Neural cell (in vitro differentiated cells): Measurements from ENCODE around the gene CH25H. TPM values are rescaled to one million over a fixed set of nuclear protein-coding genes. Genes with fewer than 3 reads are reported as not detected.

ENCODE experiments used
- H2AFZ ChIP-seq: fragments of 200-600, 300-800 bp; sonication (generic), shearing (Covaris generic); 2 replicates; pipeline ENCODE4 v1.6.0; 2014; ENCODE audit warnings: low read depth, mild to moderate bottlenecking, antibody characterized with exemption, low read length, moderate library complexity
- H3F3A ChIP-seq: fragments of 200-600 bp; shearing (Covaris generic); 2 replicates; pipeline ENCODE4 v1.6.1; 2016; ENCODE audit warnings: mild to moderate bottlenecking, moderate library complexity, mixed read lengths, antibody characterized with exemption, low read length; ENCODE audit not compliant: insufficient read depth, poor library complexity, severe bottlenecking
- H3K27ac ChIP-seq: fragments of 200-600, 300-800 bp; sonication (generic), shearing (Covaris generic); 2 replicates; pipeline ENCODE4 v1.5.1; 2014; ENCODE audit warnings: mild to moderate bottlenecking, low read length, moderate library complexity
- H3K27me3 ChIP-seq: fragments of 300-800, 200-600 bp; sonication (generic), shearing (Covaris generic); 2 replicates; pipeline ENCODE4 v1.6.0; 2014; ENCODE audit warnings: mild to moderate bottlenecking, low read depth, low read length, moderate library complexity; ENCODE audit not compliant: insufficient read depth
- H3K36me3 ChIP-seq: fragments of 300-800, 200-600 bp; sonication (generic), shearing (Covaris generic); 2 replicates; pipeline ENCODE4 v1.5.1; 2014; ENCODE audit warnings: mild to moderate bottlenecking, antibody characterized with exemption, low read length, moderate library complexity; ENCODE audit not compliant: insufficient read depth
- H3K4me2 ChIP-seq: fragments of 300-800, 200-600 bp; sonication (generic), shearing (Covaris generic); 2 replicates; pipeline ENCODE4 v1.6.0; 2014; ENCODE audit warnings: mild to moderate bottlenecking, low read length
- H3K4me3 ChIP-seq: fragments of 300-800, 200-600 bp; sonication (generic), shearing (Covaris generic); 2 replicates; pipeline ENCODE4 v1.5.1; 2014; ENCODE audit warnings: mild to moderate bottlenecking, low read length, moderate library complexity
- H3K79me2 ChIP-seq: fragments of 200-600 bp; shearing (Covaris generic); replicated peaks from 2 replicates; pipeline ENCODE4 v1.6.0; 2014; ENCODE audit warnings: mild to moderate bottlenecking, low read length, moderate library complexity; ENCODE audit not compliant: insufficient read depth
- H3K9ac ChIP-seq: fragments of 300-800, 200-600 bp; sonication (generic), shearing (Covaris generic); 2 replicates; pipeline ENCODE4 v1.6.1; 2016; ENCODE audit warnings: mild to moderate bottlenecking, low read length, mixed read lengths
- H3K9me2 ChIP-seq: fragments of 200-600 bp; shearing (Covaris generic); 2 replicates; pipeline ENCODE4 v1.6.1; 2016; ENCODE audit warnings: mild to moderate bottlenecking, low read length, mixed read lengths; ENCODE audit not compliant: insufficient read depth
- H3K9me3 ChIP-seq: fragments of 200-600, 300-800 bp; sonication (generic), shearing (Covaris generic); 2 replicates; pipeline ENCODE4 v1.6.1; 2016; ENCODE audit warnings: mild to moderate bottlenecking, mixed run types, low read length, moderate library complexity, mixed read lengths
- H4K20me1 ChIP-seq: fragments of 200-600 bp; shearing (Covaris generic); 2 replicates; pipeline ENCODE4 v1.6.1; 2016; ENCODE audit warnings: mild to moderate bottlenecking, mixed run types; ENCODE audit not compliant: insufficient read depth
- EP300 ChIP-seq: fragments of 450-650 bp; conservative IDR thresholded peaks from 2 replicates; pipeline ENCODE4 v1.6.1; 2014; ENCODE audit warnings: antibody characterized with exemption, mild to moderate bottlenecking, moderate library complexity; ENCODE audit not compliant: poor library complexity, severe bottlenecking
- EZH2 ChIP-seq: fragments of 200-600, 300-800 bp; shearing (Covaris generic), sonication (generic); IDR thresholded peaks from 2 replicates; pipeline ENCODE4 v1.6.1; 2014; ENCODE audit warnings: antibody characterized with exemption, low read length, borderline replicate concordance, mild to moderate bottlenecking; ENCODE audit not compliant: insufficient read depth, poor library complexity, severe bottlenecking
- MXI1 ChIP-seq: fragments of 450-650 bp; conservative IDR thresholded peaks from 2 replicates; pipeline ENCODE4 v1.6.1; 2014; ENCODE audit warnings: antibody characterized with exemption, mild to moderate bottlenecking; ENCODE audit not compliant: poor library complexity, severe bottlenecking
- POLR2AphosphoS5 ChIP-seq: IDR thresholded peaks from 2 replicates; pipeline ENCODE4 v1.6.1; 2012
- RAD21 ChIP-seq: fragments of 450-650 bp; conservative IDR thresholded peaks from 2 replicates; pipeline ENCODE4 v1.6.1; 2014; ENCODE audit warnings: antibody characterized with exemption, mild to moderate bottlenecking, moderate library complexity
- SMC3 ChIP-seq: fragments of 450-650 bp; conservative IDR thresholded peaks from 2 replicates; pipeline ENCODE4 v1.6.1; 2014; ENCODE audit warnings: antibody characterized with exemption, mild to moderate bottlenecking, moderate library complexity; ENCODE audit not compliant: poor library complexity
- TAF1 ChIP-seq: IDR thresholded peaks from 2 replicates; pipeline ENCODE4 v1.6.1; 2012; ENCODE audit warnings: low read depth
- polyA plus RNA-seq: library from polyadenylated mRNA; depleted of rRNA; stranded (reverse); fragments of >200 nt; gene quantifications from 2 replicates; pipeline ENCODE4 v1.2.3, GENCODE V29; 2014
- TF ChIP-seq, protein P1 (sequence below): fragments of 450-650 bp; IDR thresholded peaks from 2 replicates; pipeline ENCODE4 v1.5.1; 2014; ENCODE audit warnings: antibody characterized with exemption, mild to moderate bottlenecking, moderate library complexity; ENCODE audit not compliant: poor library complexity, severe bottlenecking
- TF ChIP-seq, protein P2 (sequence below): IDR thresholded peaks from 2 replicates; pipeline ENCODE4 v1.6.1; 2012; ENCODE audit warnings: borderline replicate concordance

The CH25H gene
- polyA plus RNA-seq, 1 donor from 2014 or later, result 0.22 TPM

DNA sequence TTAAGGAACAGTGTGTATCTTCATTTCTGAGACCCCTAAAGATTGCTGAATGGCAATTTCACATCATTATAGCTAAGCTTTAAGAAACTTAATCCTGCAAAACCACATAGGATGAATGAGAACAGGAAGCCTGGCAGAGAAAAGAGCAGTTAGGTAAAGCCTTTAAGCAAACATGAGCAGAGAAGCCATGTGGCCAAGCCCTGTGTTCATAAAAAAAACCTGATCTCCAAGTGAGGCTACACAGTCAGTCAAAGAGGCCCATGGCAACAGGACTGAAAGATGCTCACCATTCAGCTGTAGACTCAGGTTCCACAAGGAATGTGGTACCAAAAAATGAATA, 35.2 kb upstream of the CH25H start:
- no peaks in the 10 kb centered on the region for H4K20me1 ChIP-seq
- no peak overlapping the region for H3K27ac ChIP-seq
- no peaks in the 10 kb centered on the region for H3K27me3 ChIP-seq
- no peaks in the 10 kb centered on the region for H3K9me3 ChIP-seq
- H3K9me2 ChIP-seq, result no peaks in the 10 kb centered on the region
- H3K4me2 ChIP-seq, result no peak overlapping the region
- H3K9ac ChIP-seq, result no peak overlapping the region
- TF ChIP-seq RAD21 (no peak), SMC3 (no peak), MXI1 (no peak), EZH2 (no peak), POLR2AphosphoS5 (no peak), TAF1 (no peak), EP300 (no peak)
- TF ChIP-seq, protein P1, sequence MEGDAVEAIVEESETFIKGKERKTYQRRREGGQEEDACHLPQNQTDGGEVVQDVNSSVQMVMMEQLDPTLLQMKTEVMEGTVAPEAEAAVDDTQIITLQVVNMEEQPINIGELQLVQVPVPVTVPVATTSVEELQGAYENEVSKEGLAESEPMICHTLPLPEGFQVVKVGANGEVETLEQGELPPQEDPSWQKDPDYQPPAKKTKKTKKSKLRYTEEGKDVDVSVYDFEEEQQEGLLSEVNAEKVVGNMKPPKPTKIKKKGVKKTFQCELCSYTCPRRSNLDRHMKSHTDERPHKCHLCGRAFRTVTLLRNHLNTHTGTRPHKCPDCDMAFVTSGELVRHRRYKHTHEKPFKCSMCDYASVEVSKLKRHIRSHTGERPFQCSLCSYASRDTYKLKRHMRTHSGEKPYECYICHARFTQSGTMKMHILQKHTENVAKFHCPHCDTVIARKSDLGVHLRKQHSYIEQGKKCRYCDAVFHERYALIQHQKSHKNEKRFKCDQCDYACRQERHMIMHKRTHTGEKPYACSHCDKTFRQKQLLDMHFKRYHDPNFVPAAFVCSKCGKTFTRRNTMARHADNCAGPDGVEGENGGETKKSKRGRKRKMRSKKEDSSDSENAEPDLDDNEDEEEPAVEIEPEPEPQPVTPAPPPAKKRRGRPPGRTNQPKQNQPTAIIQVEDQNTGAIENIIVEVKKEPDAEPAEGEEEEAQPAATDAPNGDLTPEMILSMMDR, result no peak
- TF ChIP-seq, protein P2, sequence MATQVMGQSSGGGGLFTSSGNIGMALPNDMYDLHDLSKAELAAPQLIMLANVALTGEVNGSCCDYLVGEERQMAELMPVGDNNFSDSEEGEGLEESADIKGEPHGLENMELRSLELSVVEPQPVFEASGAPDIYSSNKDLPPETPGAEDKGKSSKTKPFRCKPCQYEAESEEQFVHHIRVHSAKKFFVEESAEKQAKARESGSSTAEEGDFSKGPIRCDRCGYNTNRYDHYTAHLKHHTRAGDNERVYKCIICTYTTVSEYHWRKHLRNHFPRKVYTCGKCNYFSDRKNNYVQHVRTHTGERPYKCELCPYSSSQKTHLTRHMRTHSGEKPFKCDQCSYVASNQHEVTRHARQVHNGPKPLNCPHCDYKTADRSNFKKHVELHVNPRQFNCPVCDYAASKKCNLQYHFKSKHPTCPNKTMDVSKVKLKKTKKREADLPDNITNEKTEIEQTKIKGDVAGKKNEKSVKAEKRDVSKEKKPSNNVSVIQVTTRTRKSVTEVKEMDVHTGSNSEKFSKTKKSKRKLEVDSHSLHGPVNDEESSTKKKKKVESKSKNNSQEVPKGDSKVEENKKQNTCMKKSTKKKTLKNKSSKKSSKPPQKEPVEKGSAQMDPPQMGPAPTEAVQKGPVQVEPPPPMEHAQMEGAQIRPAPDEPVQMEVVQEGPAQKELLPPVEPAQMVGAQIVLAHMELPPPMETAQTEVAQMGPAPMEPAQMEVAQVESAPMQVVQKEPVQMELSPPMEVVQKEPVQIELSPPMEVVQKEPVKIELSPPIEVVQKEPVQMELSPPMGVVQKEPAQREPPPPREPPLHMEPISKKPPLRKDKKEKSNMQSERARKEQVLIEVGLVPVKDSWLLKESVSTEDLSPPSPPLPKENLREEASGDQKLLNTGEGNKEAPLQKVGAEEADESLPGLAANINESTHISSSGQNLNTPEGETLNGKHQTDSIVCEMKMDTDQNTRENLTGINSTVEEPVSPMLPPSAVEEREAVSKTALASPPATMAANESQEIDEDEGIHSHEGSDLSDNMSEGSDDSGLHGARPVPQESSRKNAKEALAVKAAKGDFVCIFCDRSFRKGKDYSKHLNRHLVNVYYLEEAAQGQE, result no peak
- no peaks in the 10 kb centered on the region for H3K36me3 ChIP-seq
- no peak overlapping the region for H2AFZ ChIP-seq
- H3F3A ChIP-seq, result no peaks in the 10 kb centered on the region
- H3K4me3 ChIP-seq, result no peak overlapping the region
- H3K79me2 ChIP-seq, result no peaks in the 10 kb centered on the region

DNA sequence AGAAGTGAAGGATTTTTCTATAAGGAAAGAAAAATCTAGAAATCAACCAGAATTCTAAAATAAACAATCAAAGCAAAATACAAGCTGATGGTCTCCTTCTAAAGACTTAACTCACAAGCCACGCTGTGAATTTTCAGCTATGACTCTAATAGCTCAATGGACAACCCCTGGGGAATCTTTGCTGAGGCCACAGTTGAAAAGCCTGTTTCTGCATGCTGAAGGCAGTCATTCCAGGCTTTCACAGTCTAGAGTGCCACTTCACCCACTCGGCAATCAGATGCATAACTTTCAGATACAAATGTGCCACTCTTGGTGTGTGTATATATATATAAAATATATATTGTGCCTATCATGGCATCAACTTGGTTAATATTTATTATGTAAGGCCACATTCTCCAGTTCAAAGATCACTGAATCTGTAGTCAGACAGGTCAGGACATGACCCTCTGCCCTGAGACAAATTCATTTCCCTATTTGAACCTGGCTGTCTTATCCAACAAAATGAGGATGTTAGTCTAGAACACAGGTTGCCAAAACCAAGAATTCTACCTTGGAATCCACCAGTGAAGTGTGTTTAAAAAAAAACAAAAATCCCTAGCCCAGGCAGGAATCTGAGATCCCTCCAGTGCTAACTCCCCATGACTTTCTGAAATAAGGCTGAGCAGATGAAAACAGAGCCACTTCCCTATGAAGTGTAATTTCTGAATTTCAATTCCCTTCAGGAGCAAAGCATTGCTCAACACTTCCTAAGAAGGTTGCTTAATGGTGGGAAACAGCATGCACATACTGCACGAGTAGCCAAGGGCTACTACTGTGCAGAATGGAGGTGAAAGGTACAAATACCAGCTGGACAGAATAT, 34.6 kb upstream of the CH25H start:
- H3K9me2 ChIP-seq, result no peaks in the 10 kb centered on the region
- no peaks in the 10 kb centered on the region for H4K20me1 ChIP-seq
- H3K27ac ChIP-seq, result no peak overlapping the region
- H3K4me2 ChIP-seq, result no peak overlapping the region
- H3K4me3 ChIP-seq, result no peak overlapping the region
- no peak overlapping the region for H2AFZ ChIP-seq
- H3K9me3 ChIP-seq, result no peaks in the 10 kb centered on the region
- H3K27me3 ChIP-seq, result no peaks in the 10 kb centered on the region
- no peak overlapping the region for H3K9ac ChIP-seq
- TF ChIP-seq RAD21, result no peak
- no peak for TF ChIP-seq MXI1
- no peak for TF ChIP-seq POLR2AphosphoS5
- TF ChIP-seq, protein P2, result no peak
- TF ChIP-seq SMC3, result no peak
- no peak for TF ChIP-seq EZH2
- TF ChIP-seq EP300, result no peak
- H3K36me3 ChIP-seq, result no peaks in the 10 kb centered on the region
- no peaks in the 10 kb centered on the region for H3K79me2 ChIP-seq
- no peaks in the 10 kb centered on the region for H3F3A ChIP-seq
